ENCODE results near the gene CAMK2N2.

DNA sequence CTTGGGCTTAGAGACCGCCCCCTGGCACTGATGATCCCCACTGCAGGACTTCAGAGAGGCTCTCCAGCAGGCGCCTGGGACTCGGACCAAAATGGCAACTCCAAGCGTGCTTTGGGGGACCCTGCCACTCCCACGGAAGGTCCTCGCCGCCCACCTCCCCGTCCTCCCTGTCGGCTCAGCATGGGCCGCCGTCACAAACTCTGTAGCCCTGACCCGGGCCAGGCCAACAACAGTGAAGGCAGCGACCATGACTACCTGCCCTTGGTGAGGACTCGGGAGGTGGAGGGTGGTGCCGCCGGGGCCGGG, 20.3 kb downstream of the CAMK2N2 start:
- TF ChIP-seq, protein P1, sequence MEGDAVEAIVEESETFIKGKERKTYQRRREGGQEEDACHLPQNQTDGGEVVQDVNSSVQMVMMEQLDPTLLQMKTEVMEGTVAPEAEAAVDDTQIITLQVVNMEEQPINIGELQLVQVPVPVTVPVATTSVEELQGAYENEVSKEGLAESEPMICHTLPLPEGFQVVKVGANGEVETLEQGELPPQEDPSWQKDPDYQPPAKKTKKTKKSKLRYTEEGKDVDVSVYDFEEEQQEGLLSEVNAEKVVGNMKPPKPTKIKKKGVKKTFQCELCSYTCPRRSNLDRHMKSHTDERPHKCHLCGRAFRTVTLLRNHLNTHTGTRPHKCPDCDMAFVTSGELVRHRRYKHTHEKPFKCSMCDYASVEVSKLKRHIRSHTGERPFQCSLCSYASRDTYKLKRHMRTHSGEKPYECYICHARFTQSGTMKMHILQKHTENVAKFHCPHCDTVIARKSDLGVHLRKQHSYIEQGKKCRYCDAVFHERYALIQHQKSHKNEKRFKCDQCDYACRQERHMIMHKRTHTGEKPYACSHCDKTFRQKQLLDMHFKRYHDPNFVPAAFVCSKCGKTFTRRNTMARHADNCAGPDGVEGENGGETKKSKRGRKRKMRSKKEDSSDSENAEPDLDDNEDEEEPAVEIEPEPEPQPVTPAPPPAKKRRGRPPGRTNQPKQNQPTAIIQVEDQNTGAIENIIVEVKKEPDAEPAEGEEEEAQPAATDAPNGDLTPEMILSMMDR (IDR thresholded peaks at IDR 0.05) = no peak
- no peak for TF ChIP-seq POLR2A (IDR thresholded peaks at IDR 0.05)

All from right lobe of liver (tissue), 4 donors.